ENCODE measurements around the gene STXBP4. TPM values are rescaled to one million over a fixed set of nuclear protein-coding genes. Genes with fewer than 3 reads are reported as not detected.

Gene STXBP4
- total RNA-seq, 1 experiment from 2014 or later = 16.5 TPM

- Histone ChIP-seq H4K8ac (replicated peaks; ENCODE audit: insufficient read length, low read depth, low read length) (no peak overlapping the region), H2BK5ac (ENCODE audit: insufficient read length, low read length) (no peak overlapping the region), H3K9ac (ENCODE audit: extremely low read depth, insufficient read length, low read length) (no peak overlapping the region), H3K56ac (ENCODE audit: insufficient read length, low read depth, low read length) (no peak overlapping the region), H4K91ac (ENCODE audit: insufficient read length, low read depth, low read length) (no peak overlapping the region), H4K5ac (ENCODE audit: insufficient read length, low read depth, low read length) (no peak overlapping the region), H4K20me1 (ENCODE audit: control insufficient read depth, insufficient read depth, insufficient read length) (no peaks in the 10 kb centered on the region), H3K18ac (ENCODE audit: insufficient read length, low read depth, low read length) (no peak overlapping the region), H3T11ph (ENCODE audit: low read length) (no peak overlapping the region), H2BK120ac (ENCODE audit: low read depth, low read length, poor library complexity, severe bottlenecking) (no peak overlapping the region), H3K9me3 (ENCODE audit: control insufficient read depth, low read depth, low read length) (peaks cover 7% of the 10 kb centered on the region), H2BK20ac (ENCODE audit: low read depth, low read length, poor library complexity, severe bottlenecking) (no peak overlapping the region), H2BK12ac (ENCODE audit: insufficient read length, low read depth, low read length) (no peak overlapping the region), H3K23ac (ENCODE audit: insufficient read length, low read depth, low read length) (no peak overlapping the region), H3K27ac (ENCODE audit: insufficient read length, low read depth, low read length) (no peak overlapping the region), H3K14ac (ENCODE audit: insufficient read depth, low read length) (no peak overlapping the region), H3K4ac (ENCODE audit: low read depth, low read length) (no peak overlapping the region), H2AK5ac (ENCODE audit: insufficient read length, low read length) (no peak overlapping the region), H2BK15ac (ENCODE audit: low read depth, low read length) (no peak overlapping the region), H3K27me3 (ENCODE audit: insufficient read depth, low read length) (no peaks in the 10 kb centered on the region), H3K23me2 (ENCODE audit: insufficient read length, low read depth, low read length, poor library complexity, severe bottlenecking) (no peaks in the 10 kb centered on the region), H3K4me1 (ENCODE audit: insufficient read depth, low read length) (no peaks in the 10 kb centered on the region), H3K79me1 (ENCODE audit: insufficient read depth, low read depth, low read length, poor library complexity, severe bottlenecking) (no peaks in the 10 kb centered on the region), H2AFZ (ENCODE audit: low read length) (no peak overlapping the region), H3K4me2 (ENCODE audit: insufficient read depth, insufficient read length, low read length) (no peak overlapping the region), H3K79me2 (ENCODE audit: insufficient read depth, low read length) (no peaks in the 10 kb centered on the region)
- no peaks in the 10 kb centered on the region for H3K4me1 Mint-ChIP-seq
- no peak for TF ChIP-seq CTCF (conservative IDR thresholded peaks at IDR 0.05)
- no peak overlapping the region for H3K4me3 Mint-ChIP-seq
- peaks cover 7 to 25% (median 16%) of the 10 kb centered on the region in 3 experiments; a peak in 6 of 7 replicates for H3K36me3 Mint-ChIP-seq (ENCODE audit: insufficient read depth in 1 of 3, low read depth in 3 of 3)
- peaks cover 16 to 19% of the 10 kb centered on the region in 2 experiments for H3K9me3 Mint-ChIP-seq
- DNase-seq = no peak
- no peaks in the 10 kb centered on the region for H3K27me3 Mint-ChIP-seq (ENCODE audit: low read depth)
- H3K27ac Mint-ChIP-seq = no peak overlapping the region
Measured at GRCh38 chr17:54983260-54983659, 14.7 kb downstream of the STXBP4 start.

Data from H9 (cell line).